CD14-positive monocyte (primary cell): ENCODE data around the gene DUS4L. TPM values are rescaled to one million over a fixed set of nuclear protein-coding genes. Genes with fewer than 3 reads are reported as not detected.

Experiments used
- DNase-seq, 3 donors: peaks; one replicate each; pipeline ENCODE4 v3.0.0-alpha.2; 2011 to 2022
- H2AFZ ChIP-seq: 2 replicates; pipeline ENCODE4 v1.6.0; 2012; ENCODE audit warnings: mild to moderate bottlenecking, low read depth, low read length, inconsistent platforms; ENCODE audit not compliant: insufficient read depth, poor library complexity, severe bottlenecking
- H3K27ac ChIP-seq, 2 donors: 1 replicate in 1 of 2; 2 replicates in 1 of 2; pipeline ENCODE4 v1.5.1; 2012 to 2013; ENCODE audit warnings: low read length in 2 of 2, control low read depth in 1 of 2, inconsistent platforms in 1 of 2, low read depth in 1 of 2, mild to moderate bottlenecking in 1 of 2
- H3K27me3 ChIP-seq, 2 donors: one replicate each; pipeline versions ENCODE4 v1.6.0 to v1.6.1; 2011 to 2013; ENCODE audit warnings: low read length in 2 of 2; ENCODE audit not compliant: control insufficient read depth in 2 of 2, insufficient read depth in 2 of 2
- H3K36me3 ChIP-seq, 2 donors: replicated peaks in 1 of 2; 1 replicate in 1 of 2; 2 replicates in 1 of 2; pipeline versions ENCODE4 v1.5.1 to v1.6.1; 2012 to 2013; ENCODE audit warnings: low read length in 2 of 2, control low read depth in 1 of 2, inconsistent platforms in 1 of 2, mild to moderate bottlenecking in 1 of 2; ENCODE audit not compliant: insufficient read depth in 2 of 2, control insufficient read depth in 1 of 2
- H3K4me1 ChIP-seq, 2 donors: 1 replicate in 1 of 2; 2 replicates in 1 of 2; pipeline versions ENCODE4 v1.5.1 to v1.6.1; 2012 to 2013; ENCODE audit warnings: low read length in 2 of 2, control low read depth in 1 of 2, inconsistent platforms in 1 of 2, mild to moderate bottlenecking in 1 of 2, moderate library complexity in 1 of 2; ENCODE audit not compliant: insufficient read depth in 2 of 2, control insufficient read depth in 1 of 2
- H3K4me2 ChIP-seq: replicated peaks from 2 replicates; pipeline ENCODE3; 2012; ENCODE audit warnings: low read length, moderate library complexity, mild to moderate bottlenecking; ENCODE audit not compliant: poor library complexity, severe bottlenecking; ENCODE audit errors: extremely low read depth
- H3K4me3 ChIP-seq, 3 experiments: fragments of 200-600 bp in 1 of 3; sonication (generic) in 1 of 3; replicated peaks in 1 of 3; 1 replicate in 2 of 3; 2 replicates in 1 of 3; pipeline ENCODE4 v1.5.1; 2011 to 2013; ENCODE audit warnings: low read length in 3 of 3, mild to moderate bottlenecking in 3 of 3, control low read depth in 2 of 3, low read depth in 2 of 3, inconsistent platforms in 1 of 3, moderate library complexity in 1 of 3
- H3K79me2 ChIP-seq: 2 replicates; pipeline ENCODE4 v1.6.0; 2012; ENCODE audit warnings: mild to moderate bottlenecking, control low read depth, inconsistent platforms, low read length, moderate library complexity; ENCODE audit not compliant: insufficient read depth
- H3K9ac ChIP-seq: 2 replicates; pipeline ENCODE4 v1.6.0; 2017; ENCODE audit warnings: low read length, mild to moderate bottlenecking; ENCODE audit not compliant: insufficient read depth, poor library complexity, severe bottlenecking
- H3K9me3 ChIP-seq, 2 donors: replicated peaks in 1 of 2; 1 replicate in 1 of 2; 2 replicates in 1 of 2; pipeline versions ENCODE4 v1.5.1 to v1.6.1; 2012 to 2013; ENCODE audit warnings: low read length in 2 of 2, control low read depth in 1 of 2; ENCODE audit not compliant: control insufficient read depth in 1 of 2, insufficient read depth in 1 of 2
- H4K20me1 ChIP-seq: 2 replicates; pipeline ENCODE4 v1.6.0; 2012; ENCODE audit warnings: mild to moderate bottlenecking, low read length, control low read depth, moderate library complexity; ENCODE audit not compliant: insufficient read depth
- H3K27ac Mint-ChIP-seq, 7 donors: one replicate each; pipeline ENCODE4 v1.8.0; 2020; ENCODE audit warnings: mild to moderate bottlenecking in 7 of 7, mixed read lengths in 7 of 7, moderate library complexity in 6 of 7, inconsistent platforms in 2 of 7
- H3K27me3 Mint-ChIP-seq, 3 donors: one replicate each; pipeline ENCODE4 v1.8.0; 2021 to 2022; ENCODE audit warnings: low read depth in 3 of 3, mild to moderate bottlenecking in 3 of 3, mixed read lengths in 3 of 3, moderate library complexity in 3 of 3, inconsistent platforms in 1 of 3
- H3K36me3 Mint-ChIP-seq, 2 donors: one replicate each; pipeline ENCODE4 v1.8.0; 2020; ENCODE audit warnings: mixed read lengths in 2 of 2, inconsistent platforms in 1 of 2, mild to moderate bottlenecking in 1 of 2
- H3K4me1 Mint-ChIP-seq: one replicate; pipeline ENCODE4 v1.8.0; 2020; ENCODE audit warnings: mild to moderate bottlenecking, mixed read lengths
- H3K4me3 Mint-ChIP-seq, 2 donors: one replicate each; pipeline ENCODE4 v1.8.0; 2020; ENCODE audit warnings: mild to moderate bottlenecking in 2 of 2, mixed read lengths in 2 of 2, moderate library complexity in 1 of 2
- H3K9me3 Mint-ChIP-seq, 7 donors: one replicate each; pipeline ENCODE4 v1.8.0; 2020 to 2022; ENCODE audit warnings: mixed read lengths in 7 of 7, mild to moderate bottlenecking in 6 of 7, moderate library complexity in 6 of 7, inconsistent platforms in 2 of 7
- CTCF ChIP-seq: fragments of 200-600 bp; IDR thresholded peaks from one replicate; pipeline ENCODE4 v1.8.0; 2022; ENCODE audit warnings: antibody characterized with exemption, mild to moderate bottlenecking
- WGBS: methylation state at CpG from one replicate; pipeline ENCODE4 v1.1.5; 2013; ENCODE audit warnings: missing lambda C conversion rate; ENCODE audit not compliant: insufficient coverage; 5-methylcytosine and 5-hydroxymethylcytosine counted together
- intact Hi-C, 2 donors: fragments of 100-400 bp; cut with micrococcal nuclease; formaldehyde crosslinking; loops; one replicate each; pipeline versions ENCODE4 v1.15.0 to v1.15.1; 2023
- polyA plus RNA-seq, 3 donors: library from polyadenylated mRNA; depleted of rRNA in 1 of 3; unstranded in 2 of 3; stranded (reverse) in 1 of 3; fragments of 300-500 nt in 2 of 3; fragments of >200 nt in 1 of 3; fragmentation: Illumina TruSeq in 2 of 3; gene quantifications; 1 replicate in 2 of 3; 2 replicates in 1 of 3; pipeline ENCODE4 v1.2.3, GENCODE V29; 2012 to 2021

Gene DUS4L
- polyA plus RNA-seq, 3 donors, result 1.6 to 2.3 (median 1.7) TPM

GRCh38 chr7:107591421-107591820 is 27.6 kb downstream of the DUS4L start:
- intact Hi-C loops, result no loop called here
- Mint-ChIP-seq H3K27me3 (peaks cover 0 to 1% (median 0%) of the 10 kb centered on the region in 3 donors), H3K36me3 (peaks cover 41 to 42% of the 10 kb centered on the region in 2 donors), H3K9me3 (no peaks in the 10 kb centered on the region), H3K4me3 (no peak overlapping the region), H3K27ac (peak overlapping the region in 1 of 7 donors; percentile 15), H3K4me1 (no peaks in the 10 kb centered on the region)
- Histone ChIP-seq H3K4me2 (no peak overlapping the region), H3K4me3 (no peak overlapping the region), H2AFZ (no peak overlapping the region), H3K9me3 (no peaks in the 10 kb centered on the region), H4K20me1 (no peaks in the 10 kb centered on the region), H3K36me3 (peaks cover 17 to 34% of the 10 kb centered on the region in 2 donors), H3K27me3 (no peaks in the 10 kb centered on the region), H3K4me1 (no peaks in the 10 kb centered on the region), H3K27ac (no peak overlapping the region), H3K79me2 (no peaks in the 10 kb centered on the region), H3K9ac (no peak overlapping the region)
- 96% methylated on average over 3 of the region's 3 CpGs for WGBS
- TF ChIP-seq CTCF, result no peak
- no peak for DNase-seq

GRCh38 chr7:107592361-107593024 is 28.7 kb downstream of the DUS4L start:
- intact Hi-C loops, result no loop called here
- WGBS, result no CpG with 5 or more reads among the region's 5 CpGs

More at GRCh38 chr7:107592361-107593024, 28.7 kb downstream of the DUS4L start:
- Histone ChIP-seq H3K4me2 (no peak overlapping the region), H3K36me3 (peaks cover 23 to 39% of the 10 kb centered on the region in 2 donors), H3K9ac (no peak overlapping the region), H3K79me2 (no peaks in the 10 kb centered on the region), H2AFZ (no peak overlapping the region), H3K4me1 (no peaks in the 10 kb centered on the region), H3K27ac (no peak overlapping the region), H3K9me3 (no peaks in the 10 kb centered on the region), H4K20me1 (no peaks in the 10 kb centered on the region), H3K4me3 (no peak overlapping the region), H3K27me3 (no peaks in the 10 kb centered on the region)
- Mint-ChIP-seq H3K4me1 (no peaks in the 10 kb centered on the region), H3K36me3 (peaks cover 39 to 43% of the 10 kb centered on the region in 2 donors), H3K4me3 (no peak overlapping the region), H3K9me3 (no peaks in the 10 kb centered on the region), H3K27me3 (peaks cover 0 to 1% (median 0%) of the 10 kb centered on the region in 3 donors), H3K27ac (no peak overlapping the region)
- TF ChIP-seq CTCF, result no peak
- no peak for DNase-seq
